ENCODE results near the gene DSG1. TPM values are rescaled to one million over a fixed set of nuclear protein-coding genes. Genes with fewer than 3 reads are reported as not detected.

DSG1 gene
- total and polyA plus RNA-seq, 2 of the 13 experiments (the other 11 are each of a cell fraction or from before 2014, with no cell fraction given), result 0.04 TPM; not detected in 1

DNA sequence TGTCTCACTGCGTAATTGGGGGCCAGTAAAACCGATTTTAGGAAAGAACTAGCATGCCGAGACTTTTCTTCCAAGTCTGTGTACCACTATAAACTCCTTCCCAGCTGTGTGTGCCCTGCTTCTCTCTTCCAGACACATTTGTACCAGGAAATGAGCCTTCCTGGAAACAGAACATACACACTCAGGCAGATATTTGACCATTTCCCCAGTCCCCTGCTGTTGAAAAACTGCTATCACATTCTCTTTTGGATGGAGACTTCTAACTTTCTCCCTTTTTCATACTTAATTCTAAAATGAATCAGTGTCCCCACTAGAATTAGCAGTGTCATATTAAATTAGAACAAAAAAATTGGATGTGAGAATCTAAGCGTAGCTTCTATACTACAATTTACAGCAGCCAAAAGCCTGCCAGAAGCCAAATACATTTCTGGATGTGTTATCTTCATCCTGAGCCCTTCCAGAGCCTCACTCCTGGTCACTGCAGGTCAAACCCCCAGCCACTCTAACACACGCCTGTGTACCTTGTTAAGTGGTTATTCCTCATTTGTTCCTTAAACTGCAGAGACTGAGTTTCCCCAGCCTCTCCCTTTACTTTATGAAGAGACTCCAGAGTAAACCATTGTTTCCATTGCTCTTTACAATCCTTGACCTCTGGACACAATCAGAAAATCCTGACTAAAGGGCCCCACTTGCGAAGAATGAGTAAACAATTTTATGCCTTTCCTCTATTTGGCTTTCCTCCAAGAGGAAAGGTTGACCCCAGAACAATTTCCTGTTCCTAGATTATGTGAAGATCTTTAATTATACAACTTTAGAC is 79.0 kb downstream of the DSG1 start (continued):
- TF ChIP-seq, protein P1, sequence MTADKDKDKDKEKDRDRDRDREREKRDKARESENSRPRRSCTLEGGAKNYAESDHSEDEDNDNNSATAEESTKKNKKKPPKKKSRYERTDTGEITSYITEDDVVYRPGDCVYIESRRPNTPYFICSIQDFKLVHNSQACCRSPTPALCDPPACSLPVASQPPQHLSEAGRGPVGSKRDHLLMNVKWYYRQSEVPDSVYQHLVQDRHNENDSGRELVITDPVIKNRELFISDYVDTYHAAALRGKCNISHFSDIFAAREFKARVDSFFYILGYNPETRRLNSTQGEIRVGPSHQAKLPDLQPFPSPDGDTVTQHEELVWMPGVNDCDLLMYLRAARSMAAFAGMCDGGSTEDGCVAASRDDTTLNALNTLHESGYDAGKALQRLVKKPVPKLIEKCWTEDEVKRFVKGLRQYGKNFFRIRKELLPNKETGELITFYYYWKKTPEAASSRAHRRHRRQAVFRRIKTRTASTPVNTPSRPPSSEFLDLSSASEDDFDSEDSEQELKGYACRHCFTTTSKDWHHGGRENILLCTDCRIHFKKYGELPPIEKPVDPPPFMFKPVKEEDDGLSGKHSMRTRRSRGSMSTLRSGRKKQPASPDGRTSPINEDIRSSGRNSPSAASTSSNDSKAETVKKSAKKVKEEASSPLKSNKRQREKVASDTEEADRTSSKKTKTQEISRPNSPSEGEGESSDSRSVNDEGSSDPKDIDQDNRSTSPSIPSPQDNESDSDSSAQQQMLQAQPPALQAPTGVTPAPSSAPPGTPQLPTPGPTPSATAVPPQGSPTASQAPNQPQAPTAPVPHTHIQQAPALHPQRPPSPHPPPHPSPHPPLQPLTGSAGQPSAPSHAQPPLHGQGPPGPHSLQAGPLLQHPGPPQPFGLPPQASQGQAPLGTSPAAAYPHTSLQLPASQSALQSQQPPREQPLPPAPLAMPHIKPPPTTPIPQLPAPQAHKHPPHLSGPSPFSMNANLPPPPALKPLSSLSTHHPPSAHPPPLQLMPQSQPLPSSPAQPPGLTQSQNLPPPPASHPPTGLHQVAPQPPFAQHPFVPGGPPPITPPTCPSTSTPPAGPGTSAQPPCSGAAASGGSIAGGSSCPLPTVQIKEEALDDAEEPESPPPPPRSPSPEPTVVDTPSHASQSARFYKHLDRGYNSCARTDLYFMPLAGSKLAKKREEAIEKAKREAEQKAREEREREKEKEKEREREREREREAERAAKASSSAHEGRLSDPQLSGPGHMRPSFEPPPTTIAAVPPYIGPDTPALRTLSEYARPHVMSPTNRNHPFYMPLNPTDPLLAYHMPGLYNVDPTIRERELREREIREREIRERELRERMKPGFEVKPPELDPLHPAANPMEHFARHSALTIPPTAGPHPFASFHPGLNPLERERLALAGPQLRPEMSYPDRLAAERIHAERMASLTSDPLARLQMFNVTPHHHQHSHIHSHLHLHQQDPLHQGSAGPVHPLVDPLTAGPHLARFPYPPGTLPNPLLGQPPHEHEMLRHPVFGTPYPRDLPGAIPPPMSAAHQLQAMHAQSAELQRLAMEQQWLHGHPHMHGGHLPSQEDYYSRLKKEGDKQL (CRISPR knock-in tag; IDR thresholded peaks at IDR 0.05; ENCODE audit: low read depth), result no peak
- TF ChIP-seq MAFK (conservative IDR thresholded peaks at IDR 0.05 in 1 of 2, IDR thresholded peaks at IDR 0.05 in 1 of 2; ENCODE audit: low read length in 2 of 2) (no peak), ZNF296 (CRISPR knock-in tag; conservative IDR thresholded peaks at IDR 0.05) (no peak), ZNF253 (CRISPR knock-in tag; IDR thresholded peaks at IDR 0.05; ENCODE audit: borderline replicate concordance) (no peak), ZNF142 (CRISPR knock-in tag; IDR thresholded peaks at IDR 0.05) (no peak), ZNF660 (CRISPR knock-in tag; IDR thresholded peaks at IDR 0.05; ENCODE audit: borderline replicate concordance, low read depth) (no peak), ZNF337 (CRISPR knock-in tag; IDR thresholded peaks at IDR 0.05; ENCODE audit: borderline replicate concordance, low read depth) (no peak), ZSCAN29 (CRISPR knock-in tag; conservative IDR thresholded peaks at IDR 0.05) (no peak), ZNF326 (CRISPR knock-in tag; IDR thresholded peaks at IDR 0.05; ENCODE audit: borderline replicate concordance) (no peak), ZNF430 (CRISPR knock-in tag; IDR thresholded peaks at IDR 0.05) (no peak), NR3C1 (CRISPR knock-in tag; IDR thresholded peaks at IDR 0.05) (no peak), ZNF512 (CRISPR knock-in tag; IDR thresholded peaks at IDR 0.05) (no peak), NCOA1 (CRISPR knock-in tag; IDR thresholded peaks at IDR 0.05) (no peak), SMYD3 (CRISPR knock-in tag; IDR thresholded peaks at IDR 0.05) (no peak)
